NB4 (cell line): ENCODE data around the gene GAS6.

ENCODE experiments used
- MYC ChIP-seq: IDR thresholded peaks from 2 replicates; pipeline ENCODE4 v1.6.1; 2011; ENCODE audit warnings: low read depth, low read length
- POLR2A ChIP-seq: IDR thresholded peaks from 2 replicates; pipeline ENCODE4 v1.6.1; 2011; ENCODE audit warnings: mild to moderate bottlenecking; ENCODE audit not compliant: insufficient read length; ENCODE audit errors: extremely low read depth
- TF ChIP-seq, protein P1 (sequence below): IDR thresholded peaks from one replicate; pipeline ENCODE4 v1.5.1; 2012; ENCODE audit warnings: low read depth, low read length

DNA sequence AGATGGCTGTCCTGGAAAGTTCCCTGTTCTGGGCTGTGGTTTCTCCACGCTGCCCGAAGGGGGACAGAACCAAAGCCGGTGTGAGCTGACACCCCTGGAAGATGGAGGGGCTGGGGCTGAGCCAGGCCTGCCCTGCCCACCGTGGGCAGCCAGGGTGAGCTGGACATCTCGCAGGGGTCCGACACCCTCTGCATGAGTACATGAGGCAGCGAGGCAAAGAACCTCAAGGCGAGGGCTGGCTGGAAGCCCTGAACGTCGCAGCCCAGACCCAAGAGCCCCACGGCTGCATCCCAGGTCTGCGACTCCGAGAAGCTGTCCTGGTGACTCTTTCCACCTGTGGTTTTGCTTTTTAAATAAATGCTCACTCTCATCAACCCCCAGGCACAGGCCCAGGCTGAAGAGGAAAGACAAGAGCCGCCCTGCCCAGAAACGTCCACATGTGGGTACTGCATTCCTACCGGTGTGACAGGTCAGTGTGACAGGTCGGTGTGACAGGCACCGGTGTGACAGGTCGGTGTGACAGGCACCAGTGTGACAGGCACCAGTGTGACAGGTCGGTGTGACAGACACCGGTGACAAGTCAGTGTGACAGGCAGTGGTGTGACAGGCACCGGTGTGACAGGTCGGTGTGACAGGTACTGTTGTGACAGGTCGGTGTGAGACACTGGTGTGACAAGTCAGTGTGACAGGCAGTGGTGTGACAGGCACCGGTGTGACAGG, 30.6 kb downstream of the GAS6 start:
- TF ChIP-seq, protein P1, sequence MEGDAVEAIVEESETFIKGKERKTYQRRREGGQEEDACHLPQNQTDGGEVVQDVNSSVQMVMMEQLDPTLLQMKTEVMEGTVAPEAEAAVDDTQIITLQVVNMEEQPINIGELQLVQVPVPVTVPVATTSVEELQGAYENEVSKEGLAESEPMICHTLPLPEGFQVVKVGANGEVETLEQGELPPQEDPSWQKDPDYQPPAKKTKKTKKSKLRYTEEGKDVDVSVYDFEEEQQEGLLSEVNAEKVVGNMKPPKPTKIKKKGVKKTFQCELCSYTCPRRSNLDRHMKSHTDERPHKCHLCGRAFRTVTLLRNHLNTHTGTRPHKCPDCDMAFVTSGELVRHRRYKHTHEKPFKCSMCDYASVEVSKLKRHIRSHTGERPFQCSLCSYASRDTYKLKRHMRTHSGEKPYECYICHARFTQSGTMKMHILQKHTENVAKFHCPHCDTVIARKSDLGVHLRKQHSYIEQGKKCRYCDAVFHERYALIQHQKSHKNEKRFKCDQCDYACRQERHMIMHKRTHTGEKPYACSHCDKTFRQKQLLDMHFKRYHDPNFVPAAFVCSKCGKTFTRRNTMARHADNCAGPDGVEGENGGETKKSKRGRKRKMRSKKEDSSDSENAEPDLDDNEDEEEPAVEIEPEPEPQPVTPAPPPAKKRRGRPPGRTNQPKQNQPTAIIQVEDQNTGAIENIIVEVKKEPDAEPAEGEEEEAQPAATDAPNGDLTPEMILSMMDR, result no peak
- no peak for TF ChIP-seq POLR2A
- TF ChIP-seq MYC, result no peak
